MM.1S (cell line): ENCODE data around the gene BRF1.

Experiments used
- DNase-seq: peaks from one replicate; pipeline ENCODE4 v3.0.0-alpha.2; 2015
- H2AFZ ChIP-seq: fragments of 300-600 bp; sonication (generic); 2 replicates; pipeline ENCODE4 v1.6.0; 2016; ENCODE audit warnings: antibody characterized with exemption, low read length
- H3F3A ChIP-seq: fragments of 300-600 bp; sonication (generic); 2 replicates; pipeline ENCODE4 v1.6.1; 2016; ENCODE audit warnings: mild to moderate bottlenecking, antibody characterized with exemption, low read length, moderate library complexity, mixed read lengths; ENCODE audit not compliant: insufficient read depth
- H3K27ac ChIP-seq: fragments of 300-600 bp; sonication (generic); 2 replicates; pipeline ENCODE4 v1.5.1; 2016; ENCODE audit warnings: mild to moderate bottlenecking, low read length
- H3K27me3 ChIP-seq: fragments of 300-600 bp; sonication (generic); replicated peaks from 2 replicates; pipeline ENCODE4 v1.6.0; 2016; ENCODE audit warnings: low read length; ENCODE audit not compliant: insufficient read depth
- H3K36me3 ChIP-seq: fragments of 300-600 bp; sonication (generic); replicated peaks from 2 replicates; pipeline ENCODE4 v1.6.1; 2016; ENCODE audit warnings: mild to moderate bottlenecking, low read length, mixed read lengths; ENCODE audit not compliant: insufficient read depth
- H3K4me1 ChIP-seq: fragments of 300-600 bp; sonication (generic); 2 replicates; pipeline ENCODE4 v1.6.1; 2016; ENCODE audit warnings: low read length, mixed read lengths
- H3K4me2 ChIP-seq: fragments of 300-600 bp; sonication (generic); 2 replicates; pipeline ENCODE4 v1.6.0; 2016; ENCODE audit warnings: low read depth, low read length
- H3K4me3 ChIP-seq: fragments of 300-600 bp; sonication (generic); 2 replicates; pipeline ENCODE4 v1.5.1; 2016; ENCODE audit warnings: low read length, mixed read lengths
- H3K79me2 ChIP-seq: fragments of 300-600 bp; sonication (generic); 2 replicates; pipeline ENCODE4 v1.6.1; 2016; ENCODE audit warnings: mixed run types, low read length, mixed read lengths
- H3K9ac ChIP-seq: fragments of 300-600 bp; sonication (generic); 2 replicates; pipeline ENCODE4 v1.6.1; 2016; ENCODE audit warnings: low read length, mixed read lengths
- H3K9me2 ChIP-seq: fragments of 300-600 bp; sonication (generic); replicated peaks from 2 replicates; pipeline ENCODE4 v1.6.1; 2016; ENCODE audit warnings: mild to moderate bottlenecking, low read length, mixed read lengths; ENCODE audit not compliant: insufficient read depth
- H3K9me3 ChIP-seq: fragments of 300-600 bp; sonication (generic); replicated peaks from 2 replicates; pipeline ENCODE4 v1.6.1; 2016; ENCODE audit warnings: mild to moderate bottlenecking, low read length, mixed read lengths; ENCODE audit not compliant: insufficient read depth
- H4K20me1 ChIP-seq: fragments of 300-600 bp; sonication (generic); 2 replicates; pipeline ENCODE4 v1.6.1; 2016; ENCODE audit warnings: mild to moderate bottlenecking, low read length, moderate library complexity, mixed read lengths; ENCODE audit not compliant: insufficient read depth
- EZH2 ChIP-seq: fragments of 300-600 bp; sonication (generic); optimal IDR thresholded peaks from 2 replicates; pipeline ENCODE3; 2017; ENCODE audit warnings: low read depth, mild to moderate bottlenecking, antibody characterized with exemption, low read length, mixed read lengths
- EZH2phosphoT487 ChIP-seq: fragments of 300-600 bp; sonication (generic); IDR thresholded peaks from 2 replicates; pipeline ENCODE4 v1.6.1; 2018; ENCODE audit warnings: antibody characterized with exemption, low read length
- TF ChIP-seq, protein P1 (sequence below): fragments of 300-600 bp; sonication (generic); IDR thresholded peaks from 2 replicates; pipeline ENCODE4 v1.5.1; 2016; ENCODE audit warnings: antibody characterized with exemption, low read length, mixed read lengths

The BRF1 gene

DNA sequence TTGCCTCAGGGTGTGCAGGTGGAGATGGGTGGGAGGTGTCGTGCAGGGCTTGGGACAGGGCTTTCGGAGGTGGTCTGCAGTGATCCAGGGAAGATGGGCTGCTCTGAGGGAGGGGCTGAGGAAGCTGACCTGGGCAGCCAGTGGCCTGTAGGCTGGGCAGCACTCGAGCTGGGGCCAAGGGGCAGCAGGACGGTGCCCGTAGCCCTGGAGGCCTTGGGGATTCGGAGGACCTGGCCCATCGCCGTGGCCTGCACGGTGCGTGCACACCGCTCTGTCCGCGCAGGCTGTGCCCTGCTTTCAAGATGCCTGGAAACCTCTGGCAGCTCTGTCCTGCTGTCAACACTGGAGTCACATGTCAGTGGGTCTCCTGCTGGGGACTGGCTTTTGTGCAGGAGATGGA lies 22.9 kb upstream of the BRF1 start:
- H4K20me1 ChIP-seq, result no peaks in the 10 kb centered on the region
- TF ChIP-seq, protein P1, sequence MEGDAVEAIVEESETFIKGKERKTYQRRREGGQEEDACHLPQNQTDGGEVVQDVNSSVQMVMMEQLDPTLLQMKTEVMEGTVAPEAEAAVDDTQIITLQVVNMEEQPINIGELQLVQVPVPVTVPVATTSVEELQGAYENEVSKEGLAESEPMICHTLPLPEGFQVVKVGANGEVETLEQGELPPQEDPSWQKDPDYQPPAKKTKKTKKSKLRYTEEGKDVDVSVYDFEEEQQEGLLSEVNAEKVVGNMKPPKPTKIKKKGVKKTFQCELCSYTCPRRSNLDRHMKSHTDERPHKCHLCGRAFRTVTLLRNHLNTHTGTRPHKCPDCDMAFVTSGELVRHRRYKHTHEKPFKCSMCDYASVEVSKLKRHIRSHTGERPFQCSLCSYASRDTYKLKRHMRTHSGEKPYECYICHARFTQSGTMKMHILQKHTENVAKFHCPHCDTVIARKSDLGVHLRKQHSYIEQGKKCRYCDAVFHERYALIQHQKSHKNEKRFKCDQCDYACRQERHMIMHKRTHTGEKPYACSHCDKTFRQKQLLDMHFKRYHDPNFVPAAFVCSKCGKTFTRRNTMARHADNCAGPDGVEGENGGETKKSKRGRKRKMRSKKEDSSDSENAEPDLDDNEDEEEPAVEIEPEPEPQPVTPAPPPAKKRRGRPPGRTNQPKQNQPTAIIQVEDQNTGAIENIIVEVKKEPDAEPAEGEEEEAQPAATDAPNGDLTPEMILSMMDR, result no peak
- TF ChIP-seq EZH2phosphoT487 (no peak), EZH2 (no peak)
- no peaks in the 10 kb centered on the region; the same call in 1 of the 2 replicates for H3K79me2 ChIP-seq
- no peaks in the 10 kb centered on the region for H3K9me2 ChIP-seq
- no peak overlapping the region for H3K4me3 ChIP-seq
- H3K4me2 ChIP-seq, result no peak overlapping the region
- H3K27me3 ChIP-seq, result no peaks in the 10 kb centered on the region
- H2AFZ ChIP-seq, result no peak overlapping the region
- no peak for DNase-seq
- no peaks in the 10 kb centered on the region for H3K4me1 ChIP-seq
- no peaks in the 10 kb centered on the region for H3K36me3 ChIP-seq
- no peaks in the 10 kb centered on the region for H3K9me3 ChIP-seq
- H3K27ac ChIP-seq, result no peak overlapping the region
- H3F3A ChIP-seq, result no peaks in the 10 kb centered on the region
- no peak overlapping the region for H3K9ac ChIP-seq

DNA sequence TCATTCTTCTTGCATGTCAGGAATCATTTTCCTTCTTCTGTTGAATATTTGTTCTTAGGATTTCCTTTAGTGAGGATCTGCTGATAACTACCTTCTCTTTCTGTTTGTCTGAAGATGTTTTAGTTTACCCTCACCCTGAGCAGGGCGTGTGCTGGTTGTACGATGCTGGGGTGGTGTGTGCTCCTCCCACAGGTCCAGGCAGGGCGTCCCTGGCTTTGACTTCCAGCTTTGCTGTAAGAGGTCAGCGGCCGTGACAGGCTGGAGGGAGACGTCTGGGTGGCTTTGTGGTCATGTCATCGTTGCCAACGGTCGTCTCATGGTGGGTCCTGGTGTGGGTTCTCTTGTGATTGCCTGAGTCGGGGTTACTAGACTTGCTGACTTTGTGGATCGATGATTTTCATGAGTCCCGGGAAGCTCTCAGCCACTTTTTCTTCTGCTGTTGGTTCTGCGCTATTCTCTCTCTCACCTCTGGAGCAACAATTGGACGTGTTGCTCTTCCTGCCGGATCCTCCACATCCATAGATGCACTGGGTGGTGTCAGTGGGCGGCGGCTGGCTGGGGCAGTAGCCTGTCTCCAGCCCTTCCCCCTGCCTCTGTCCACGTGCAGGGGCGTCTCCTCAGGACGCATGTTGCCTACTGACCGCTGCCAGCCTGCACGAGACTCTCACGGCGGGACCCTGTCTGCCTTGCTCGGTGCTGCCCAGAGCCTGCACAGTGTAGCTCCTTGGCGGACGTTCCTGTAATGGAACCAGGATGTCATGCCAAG lies 22.2 kb upstream of the BRF1 start:
- Histone ChIP-seq H3K4me1 (no peaks in the 10 kb centered on the region), H3K4me2 (no peak overlapping the region), H3K9me2 (no peaks in the 10 kb centered on the region), H3K27ac (no peak overlapping the region), H3K79me2 (no peaks in the 10 kb centered on the region; the same call in 1 of the 2 replicates), H4K20me1 (no peaks in the 10 kb centered on the region), H3F3A (no peaks in the 10 kb centered on the region), H3K4me3 (no peak overlapping the region), H3K9me3 (no peaks in the 10 kb centered on the region), H3K36me3 (no peaks in the 10 kb centered on the region), H2AFZ (no peak overlapping the region), H3K27me3 (no peaks in the 10 kb centered on the region), H3K9ac (no peak overlapping the region)
- no peak for DNase-seq
- TF ChIP-seq, protein P1, result no peak
- TF ChIP-seq EZH2phosphoT487, result no peak
- TF ChIP-seq EZH2, result no peak

DNA sequence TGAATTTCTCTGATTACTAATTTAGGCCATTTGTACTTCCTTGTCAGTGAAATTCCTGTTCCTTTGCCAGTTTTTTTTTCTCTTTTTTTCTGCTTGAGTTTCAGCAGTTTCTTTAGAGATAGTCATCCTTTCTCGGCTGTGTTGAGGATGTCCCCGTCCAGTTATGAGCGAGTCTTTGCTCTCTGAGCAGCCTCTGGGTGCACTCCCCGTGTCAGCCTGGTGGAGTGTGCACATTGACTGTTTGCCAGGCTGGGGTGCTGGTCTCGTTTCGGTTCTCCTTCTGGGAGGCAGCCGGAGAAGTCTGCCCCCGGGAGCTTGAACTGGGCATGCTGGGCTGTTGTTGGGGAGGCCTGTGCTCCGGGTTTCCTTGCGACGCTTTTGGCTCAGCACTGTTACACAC lies 16.7 kb upstream of the BRF1 start:
- Histone ChIP-seq H3K36me3 (no peaks in the 10 kb centered on the region), H3K4me3 (no peak overlapping the region), H3K9me2 (no peaks in the 10 kb centered on the region), H3K27ac (no peak overlapping the region), H3K79me2 (peaks cover 12% of the 10 kb centered on the region; the same call in 1 of the 2 replicates), H3K4me2 (no peak overlapping the region), H3K9ac (no peak overlapping the region), H4K20me1 (no peaks in the 10 kb centered on the region), H2AFZ (no peak overlapping the region), H3F3A (no peaks in the 10 kb centered on the region), H3K9me3 (no peaks in the 10 kb centered on the region), H3K4me1 (no peaks in the 10 kb centered on the region), H3K27me3 (no peaks in the 10 kb centered on the region)
- DNase-seq, result no peak
- TF ChIP-seq EZH2phosphoT487 (no peak), EZH2 (no peak)
- TF ChIP-seq, protein P1, result no peak
